ENCODE measurements around the gene MMUT.
"Not testable (repeated sequence)": the region's sequence is repeated elsewhere in the genome, so short reads cannot be mapped to it uniquely, and the experiment has no call there.

The MMUT gene

DNA sequence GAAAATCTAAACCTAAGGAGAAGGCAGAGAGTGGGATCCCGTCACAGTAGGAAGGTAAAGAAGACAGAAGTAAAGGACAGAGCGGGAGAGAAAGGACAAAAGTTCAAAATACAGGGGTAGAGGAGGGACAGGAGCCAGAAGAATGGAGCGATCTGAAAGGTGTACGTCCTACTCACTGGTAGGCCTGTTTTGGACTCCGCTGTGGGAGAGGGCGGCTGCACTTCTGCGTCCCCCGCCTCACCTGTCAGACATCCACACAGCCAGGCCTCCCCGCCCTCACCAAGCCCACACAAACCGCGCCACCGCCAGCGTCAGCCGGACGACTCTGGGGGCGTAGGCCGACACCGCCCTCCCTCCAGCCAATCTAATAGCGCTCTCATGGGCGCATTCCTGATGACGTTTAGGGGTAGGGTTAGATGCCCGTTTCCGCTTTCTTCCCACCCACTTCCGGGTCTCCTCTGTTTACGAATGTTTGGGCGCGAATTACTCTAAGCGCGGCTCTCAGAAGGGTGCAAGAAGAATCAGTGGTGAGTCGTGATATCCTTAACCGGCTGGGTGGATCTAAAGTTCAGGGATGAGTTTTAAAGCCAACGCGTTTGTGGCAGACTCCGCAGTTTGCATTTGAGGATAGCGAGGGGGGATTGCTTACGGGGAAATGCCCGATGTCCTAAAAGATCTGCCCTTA is at the start of gene MMUT, which contains the start of gene CENPQ:
TSS of gene MMUT (minus strand) at position 327 of the 685 bp plus-strand sequence. CDS start 3,787 bp downstream, outside the sequence.
TSS of gene CENPQ (plus strand) at position 444 of the 685 bp plus-strand sequence. CDS start 6,807 bp downstream, outside the sequence.
- DNase-seq, result no peak

DNA sequence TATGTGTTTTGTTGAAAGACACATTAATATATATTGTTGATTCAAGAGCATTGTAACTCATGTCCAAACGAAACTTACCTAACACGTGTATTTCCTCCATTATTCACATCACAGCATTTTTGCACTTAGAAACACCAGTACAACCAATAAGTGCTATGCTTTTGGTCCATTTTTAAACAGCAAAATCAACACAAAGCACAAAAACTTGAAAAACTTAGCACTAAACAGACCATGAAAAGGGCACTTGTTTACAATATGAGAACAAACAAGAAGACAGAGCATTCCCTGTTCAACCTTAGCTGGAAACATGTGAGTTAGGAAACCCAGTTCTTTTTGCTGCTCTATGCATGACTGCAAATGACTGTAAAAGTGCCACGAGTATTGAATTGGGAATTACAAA is 46.3 kb upstream of the MMUT start:
- DNase-seq, result no peak

DNA sequence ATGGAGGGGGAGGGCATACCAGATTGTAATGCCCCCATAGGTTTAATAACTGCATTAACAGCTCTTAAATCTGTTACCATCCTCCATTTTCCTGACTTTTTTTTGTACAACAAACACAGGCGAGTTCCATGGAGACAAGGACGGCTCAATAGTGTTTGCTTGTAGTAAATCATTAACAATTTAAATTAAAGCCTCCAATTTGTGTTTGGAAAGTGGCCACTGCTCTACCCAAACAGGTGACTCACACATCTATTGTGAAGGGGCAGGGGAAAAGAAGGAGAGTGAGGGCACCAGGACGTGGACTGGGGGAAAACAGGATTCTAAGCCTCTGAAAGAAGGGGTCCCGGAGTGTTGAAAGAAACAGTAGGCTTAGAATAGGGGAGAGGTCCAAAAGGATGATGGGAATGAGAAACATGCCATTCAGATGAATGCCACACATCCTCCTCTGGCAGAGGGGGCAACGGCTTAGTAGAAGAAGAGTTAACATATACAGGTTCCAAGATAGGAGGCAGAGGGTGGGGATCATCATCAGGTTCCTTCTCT is 43.6 kb upstream of the MMUT start:
- DNase-seq, result no peak

DNA sequence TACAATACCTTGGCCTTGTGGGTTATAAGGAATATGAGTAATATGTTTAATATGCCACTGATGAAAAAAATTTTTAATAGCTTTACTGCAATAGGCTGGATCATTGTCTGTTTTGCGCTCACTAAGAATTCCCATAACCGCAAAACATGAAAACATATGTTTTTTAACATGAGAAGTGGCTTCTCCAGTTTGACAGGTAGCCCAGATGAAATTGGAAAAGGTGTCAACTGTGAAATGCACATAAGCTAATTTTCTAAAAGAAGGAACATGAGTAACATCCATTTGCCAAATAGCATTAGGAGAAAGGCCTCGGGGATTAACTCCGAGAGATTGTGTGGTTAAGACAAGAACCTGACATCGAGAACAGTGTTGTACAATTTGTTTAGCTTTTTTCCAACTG is 41.6 kb upstream of the MMUT start:
- no peak for DNase-seq

DNA sequence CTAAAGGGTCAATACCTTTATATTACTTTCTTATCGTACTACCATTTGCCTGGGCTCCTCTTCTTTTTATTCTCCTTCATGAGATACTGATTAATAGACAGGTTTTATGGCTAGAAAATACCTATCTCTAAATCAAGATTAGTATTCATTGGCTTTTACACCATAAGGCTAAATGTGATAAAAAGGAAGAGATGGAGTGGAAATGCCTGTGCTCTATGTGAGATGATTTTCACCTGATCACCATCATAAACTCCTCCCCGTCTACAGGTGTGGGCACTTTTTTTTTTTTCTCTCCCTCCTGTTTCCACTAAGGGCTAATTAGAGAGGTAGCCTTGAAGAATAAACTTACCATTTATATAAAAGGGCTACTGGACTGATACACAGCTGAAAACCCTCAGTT is 36.6 kb upstream of the MMUT start, which contains the start of gene GLYATL3:
TSS of gene GLYATL3 (plus strand) at position 301 of the 400 bp plus-strand sequence. CDS start 12,068 bp downstream, outside the sequence.
- DNase-seq, result no peak

DNA sequence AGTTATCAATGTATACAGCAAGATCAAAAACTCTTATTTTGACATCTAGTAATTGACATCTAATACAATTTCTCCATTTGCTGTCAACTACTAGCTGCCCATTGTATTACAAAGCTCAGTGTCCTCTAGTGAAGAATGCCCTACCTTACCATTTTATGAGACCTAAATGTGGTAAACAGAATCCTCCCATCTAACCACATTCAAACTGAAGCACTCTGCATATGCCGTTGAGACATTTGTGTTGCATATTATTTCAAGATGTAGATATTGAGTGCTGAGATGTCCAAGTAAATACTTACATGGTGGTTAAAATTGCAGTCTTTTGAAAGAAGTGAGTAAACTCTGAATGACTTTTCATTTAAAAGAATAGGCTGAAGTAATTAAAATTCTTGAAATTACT is 36.1 kb upstream of the MMUT start:
- DNase-seq, result no peak

DNA sequence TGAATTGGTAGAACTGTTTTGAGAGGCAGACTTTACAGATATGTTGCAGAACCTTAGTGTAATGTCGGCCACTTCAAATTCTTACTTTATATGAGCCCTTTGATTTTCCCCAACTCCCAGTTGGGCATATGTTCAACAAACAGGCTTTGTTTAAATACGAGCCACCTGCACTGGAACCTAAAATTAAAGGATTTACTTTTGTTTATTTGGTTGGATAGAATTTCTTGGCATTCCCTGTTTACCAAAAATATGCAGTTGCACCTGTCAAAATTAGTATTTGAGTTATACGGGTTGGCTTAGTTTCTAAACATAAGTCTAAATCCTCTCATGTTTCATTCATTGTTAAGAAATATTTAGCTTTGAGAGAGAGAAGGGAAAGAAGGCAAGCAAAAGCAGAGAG is 34.3 kb upstream of the MMUT start:
- DNase-seq, result no peak

DNA sequence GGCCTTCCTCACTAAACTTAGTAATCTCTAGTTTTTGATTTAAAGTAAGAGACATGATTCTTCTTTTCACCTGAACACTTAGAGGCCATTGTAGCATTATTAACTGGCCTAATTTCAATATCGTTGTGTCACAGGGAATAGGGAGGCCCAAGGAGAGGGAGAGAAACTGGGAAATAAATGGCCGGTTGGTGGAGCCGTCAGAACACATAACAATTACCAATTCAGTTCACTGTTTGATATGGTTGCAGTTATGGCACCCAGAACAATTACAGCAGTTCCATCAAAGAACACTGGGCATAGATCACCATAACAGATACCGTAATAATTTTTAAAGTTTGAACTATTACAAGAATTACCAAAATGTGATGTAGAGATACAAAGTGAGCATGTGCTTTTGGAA is 27.6 kb upstream of the MMUT start:
- DNase-seq, result no peak

DNA sequence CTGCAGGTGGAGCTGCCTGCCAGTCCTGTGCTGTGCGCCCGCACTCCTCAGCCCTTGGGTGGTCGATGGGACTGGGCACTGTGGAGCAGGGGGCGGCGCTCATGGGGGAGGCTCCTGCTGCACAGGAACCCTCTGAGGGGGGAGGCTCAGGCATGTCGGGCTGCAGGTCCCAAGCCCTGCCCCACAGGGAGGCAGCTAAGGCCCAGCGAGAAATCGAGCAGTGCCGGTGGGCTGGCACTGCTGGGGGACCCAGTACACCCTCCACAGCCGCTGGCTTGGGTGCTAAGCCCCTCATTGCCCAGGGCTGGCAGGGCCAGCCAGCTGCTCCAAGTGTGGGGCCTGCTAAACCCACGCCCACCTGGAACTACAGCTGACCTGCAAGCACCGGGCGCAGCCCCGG is 20.3 kb upstream of the MMUT start:
- not testable (repeated sequence) for DNase-seq

DNA sequence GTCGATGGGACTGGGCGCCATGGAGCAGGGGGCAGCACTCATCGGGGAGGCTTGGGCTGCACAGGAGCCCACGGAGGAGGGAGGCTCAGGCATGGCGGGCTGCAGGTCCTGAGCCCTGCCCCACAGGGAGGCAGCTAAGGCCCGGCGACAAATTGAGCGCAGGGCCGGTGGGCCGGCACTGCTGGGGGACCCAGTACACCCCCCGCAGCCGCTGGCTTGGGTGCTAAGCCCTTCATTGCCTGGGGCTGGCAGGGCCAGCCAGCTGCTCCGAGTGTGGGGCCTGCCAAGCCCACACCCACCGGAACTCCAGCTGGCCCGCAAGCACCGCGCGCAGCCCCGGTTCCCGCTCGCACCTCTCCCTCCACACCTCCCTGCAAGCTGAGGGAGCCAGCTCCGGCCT is 18.8 kb upstream of the MMUT start:
- not testable (repeated sequence) for DNase-seq

DNA sequence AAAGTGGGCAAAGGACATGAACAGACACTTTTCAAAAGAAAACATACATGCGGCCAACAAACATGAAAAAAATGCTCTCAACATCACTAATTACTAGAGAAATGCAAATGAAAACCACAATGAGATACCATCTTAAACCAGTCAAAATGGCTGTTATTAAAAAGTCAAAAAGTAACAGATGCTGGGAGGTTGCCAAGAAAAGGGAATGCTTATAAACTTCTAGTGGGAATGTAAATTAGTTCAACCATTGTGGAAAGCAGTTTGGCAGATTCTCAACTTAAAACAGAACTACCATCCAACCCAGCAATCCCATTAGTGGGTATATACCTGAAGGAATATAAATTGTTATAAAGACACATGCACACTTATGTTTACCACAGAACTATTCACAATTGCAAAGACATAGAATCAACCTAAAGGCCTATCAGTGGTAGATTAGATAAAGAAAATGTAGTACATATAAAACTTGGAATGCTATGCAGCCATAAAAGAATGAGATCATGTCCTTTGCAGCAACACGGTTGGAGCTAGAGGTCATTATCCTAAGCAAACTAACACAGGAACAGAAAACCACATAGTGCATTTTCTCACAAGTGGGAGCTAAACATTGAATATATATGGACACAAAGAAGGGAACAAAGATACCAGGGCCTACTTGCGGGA is 16.4 kb upstream of the MMUT start:
- DNase-seq, result no peak

DNA sequence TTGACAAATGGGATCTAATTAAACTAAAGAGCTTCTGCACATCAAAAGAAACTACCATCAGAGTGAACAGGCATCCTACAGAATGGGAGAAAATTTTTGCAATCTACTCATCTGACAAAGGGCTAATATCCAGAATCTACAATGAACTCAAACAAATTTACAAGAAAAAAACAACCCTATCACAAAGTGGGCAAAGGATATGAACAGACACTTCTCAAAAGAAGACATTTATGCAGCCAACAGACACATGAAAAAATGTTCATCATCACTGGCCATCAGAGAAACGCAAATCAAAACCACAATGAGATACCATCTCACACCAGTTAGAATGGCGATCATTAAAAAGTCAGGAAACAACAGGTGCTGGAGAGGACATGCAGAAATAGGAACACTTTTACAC is 13.5 kb upstream of the MMUT start:
- not testable (repeated sequence) for DNase-seq

DNA sequence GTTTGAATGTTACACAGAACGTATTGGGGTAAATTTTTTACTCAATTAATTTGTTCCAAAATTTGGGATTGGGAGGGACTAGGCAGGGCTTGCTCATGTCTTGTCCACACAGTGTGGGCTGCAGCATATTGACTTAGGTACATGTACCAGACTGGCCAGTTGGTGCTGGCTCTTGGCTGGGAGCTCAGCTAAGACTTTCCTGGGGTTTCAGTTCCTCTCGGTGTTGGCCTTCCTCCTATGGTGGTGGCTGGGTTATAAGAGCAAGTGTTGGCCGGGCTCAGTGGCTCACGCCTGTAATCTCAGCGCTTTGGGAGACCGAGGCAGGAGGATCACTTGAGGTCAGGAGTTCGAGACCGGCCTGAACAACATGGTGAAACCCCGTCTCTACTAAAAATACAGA is 5.0 kb upstream of the MMUT start:
- no peak for DNase-seq

DNA sequence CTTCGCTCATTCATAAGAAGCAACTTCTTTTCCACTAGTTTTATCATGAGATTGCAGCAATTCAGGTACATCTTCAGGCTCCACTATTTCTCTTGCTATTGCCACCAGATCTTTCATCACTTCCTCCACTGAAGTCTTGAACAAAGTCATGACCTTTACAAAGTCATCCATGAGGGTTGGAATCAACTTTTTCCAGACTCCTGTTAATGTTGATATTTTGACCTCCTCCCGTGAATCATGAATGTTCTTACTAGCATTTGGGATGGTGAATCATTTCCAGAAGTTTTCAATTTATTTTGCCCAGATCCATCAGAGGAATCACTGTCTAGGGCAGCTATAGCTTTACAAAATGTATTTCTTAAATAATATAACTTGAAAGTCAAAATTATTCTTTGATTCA is 1.6 kb upstream of the MMUT start:
- DNase-seq, result no peak

DNA sequence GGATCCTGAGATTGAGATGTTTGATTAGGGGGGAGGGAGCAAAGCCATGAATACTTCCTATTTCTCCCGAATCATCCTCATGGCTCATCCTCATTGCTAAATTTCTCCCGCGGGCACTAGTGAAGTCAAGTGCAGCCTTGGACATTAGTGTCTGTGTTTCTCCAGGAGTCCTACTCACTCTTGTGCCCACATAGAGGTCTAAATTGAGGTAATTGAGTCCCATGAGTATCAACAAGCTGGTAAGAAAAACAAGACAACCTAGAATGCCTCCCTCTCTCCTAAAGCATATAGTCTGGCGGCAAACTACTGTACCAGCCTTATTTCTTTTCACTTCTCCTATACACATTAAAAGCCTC is 537 bp upstream of the MMUT start:
- no peak for DNase-seq

DNA sequence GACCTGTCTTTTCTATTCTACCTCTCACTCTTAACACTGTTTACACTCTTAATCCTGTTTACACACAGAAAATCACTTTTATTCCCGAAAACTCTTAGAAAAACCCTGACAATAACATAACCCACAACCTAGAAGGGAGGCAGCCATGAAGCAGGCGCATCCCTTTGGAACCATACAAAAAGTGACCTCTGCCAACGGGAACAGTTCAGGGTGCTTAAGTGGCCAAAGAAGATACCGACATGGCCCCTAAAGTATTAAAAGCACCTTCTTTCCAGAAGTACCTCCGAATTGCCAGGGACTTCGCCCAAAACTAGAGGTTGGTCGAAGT is 490 bp downstream of the MMUT start:
- DNase-seq, result no peak

DNA sequence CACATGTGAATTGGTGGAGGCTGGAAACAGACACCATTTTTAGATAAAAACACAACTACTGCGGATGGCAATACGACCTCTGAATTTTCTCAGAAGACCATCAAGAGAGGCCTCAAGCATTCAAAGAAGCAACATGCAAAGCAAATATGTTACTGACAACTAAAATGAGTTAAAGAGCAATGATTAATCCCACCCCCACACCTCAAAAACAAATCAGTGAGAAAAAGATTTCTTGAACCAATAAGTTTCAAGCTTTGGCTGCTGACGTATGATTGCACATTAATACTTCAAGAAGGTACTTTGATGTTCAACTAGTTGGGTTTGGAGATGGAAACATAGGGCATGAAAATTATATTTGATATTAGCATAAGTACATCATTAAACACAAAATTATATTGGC is 982 bp downstream of the MMUT start:
- DNase-seq, result no peak

DNA sequence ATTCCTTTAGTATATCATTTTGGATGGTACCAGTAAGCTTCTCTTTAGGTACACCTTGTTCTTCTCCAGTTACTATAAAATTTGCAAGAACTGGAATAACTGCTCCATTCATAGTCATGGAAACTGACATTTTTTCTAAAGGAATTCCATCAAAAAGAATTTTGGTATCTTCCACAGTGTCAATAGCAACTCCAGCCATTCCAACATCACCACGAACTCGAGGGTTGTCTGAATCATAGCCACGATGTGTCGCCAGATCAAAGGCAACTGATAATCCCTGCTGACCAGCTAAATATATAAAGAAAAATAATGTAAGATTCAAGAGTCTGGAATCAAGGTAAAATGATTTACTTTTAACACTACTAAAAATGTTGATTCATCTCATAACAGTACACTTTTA is 5.3 kb downstream of the MMUT start:
- DNase-seq, result no peak

DNA sequence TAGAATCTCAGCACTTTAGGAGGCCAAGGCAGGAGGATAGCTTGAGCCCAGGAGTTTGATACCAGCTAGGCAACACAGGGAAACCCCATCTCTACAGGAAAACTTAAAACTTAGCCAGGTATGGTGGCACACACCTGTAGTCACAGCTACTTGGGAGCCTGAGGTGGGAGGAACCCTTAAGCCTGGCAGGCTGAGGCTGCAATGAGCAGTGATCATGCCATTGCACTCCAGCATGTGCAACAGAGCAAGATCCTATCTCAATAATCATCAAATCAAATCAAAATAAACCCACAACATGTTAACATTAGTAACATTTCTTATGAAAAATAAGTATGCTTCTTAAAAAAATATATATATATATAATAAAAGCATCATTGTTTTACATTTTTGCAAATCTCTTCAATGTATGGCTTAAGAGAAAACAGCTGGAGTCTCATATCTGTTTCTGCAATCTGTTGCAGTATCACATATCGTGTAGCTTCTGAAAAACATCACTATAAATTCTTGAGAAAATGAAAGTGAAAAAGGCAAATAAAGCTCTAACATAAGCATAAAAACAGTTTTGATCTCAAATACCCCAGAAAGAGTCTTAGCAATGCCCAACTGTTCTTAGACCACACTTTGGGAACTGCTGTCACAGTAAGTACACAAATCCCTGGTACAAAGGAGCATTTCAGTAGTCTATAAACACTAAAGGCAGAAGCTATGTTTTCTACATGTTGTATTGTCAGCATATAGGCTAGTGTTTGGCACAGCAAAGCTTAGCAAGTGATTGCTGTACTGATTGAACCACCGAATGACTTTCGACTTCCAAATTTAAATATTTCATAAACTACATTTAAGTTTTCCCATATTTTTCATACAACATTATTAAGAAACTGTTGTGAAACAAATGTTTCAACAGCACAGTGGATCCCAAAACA is 8.0 kb downstream of the MMUT start:
- no peak for DNase-seq

DNA sequence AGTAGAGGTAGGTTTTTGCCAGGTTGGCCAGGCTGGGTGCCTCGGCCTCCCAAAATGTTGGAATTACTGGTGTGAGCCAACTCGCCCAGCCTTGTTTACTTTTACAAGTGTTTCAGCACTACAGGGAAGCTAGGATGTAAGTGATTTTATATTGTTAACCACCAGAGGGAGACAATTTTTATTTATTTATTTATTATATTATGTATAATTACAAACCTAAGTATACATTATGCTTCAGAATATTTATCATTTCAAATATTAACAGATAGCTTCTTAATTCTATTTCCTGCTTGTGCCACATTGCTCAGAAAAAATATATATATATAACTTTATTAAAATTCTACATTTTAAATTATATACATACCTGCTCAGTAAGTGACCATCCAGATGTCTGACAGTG is 9.8 kb downstream of the MMUT start:
- no peak for DNase-seq

DNA sequence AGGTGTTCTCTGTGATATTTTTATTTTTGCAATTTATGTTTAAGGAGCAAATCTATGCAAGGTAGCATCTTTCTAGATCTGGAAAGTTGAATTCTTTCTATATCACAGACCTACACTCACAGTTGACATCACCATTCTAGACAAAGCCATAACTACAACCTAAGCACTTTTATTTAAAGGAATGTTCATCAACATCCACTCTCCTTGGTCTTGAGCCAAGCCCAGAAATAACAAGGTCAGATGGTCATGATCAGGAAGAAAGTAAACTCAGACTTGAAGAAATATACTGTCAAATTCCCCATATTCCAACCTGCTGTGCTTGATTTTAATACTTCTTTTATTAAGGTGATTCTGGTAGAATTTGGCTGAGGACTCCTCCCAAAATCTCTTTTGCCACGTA is 32.2 kb downstream of the MMUT start:
- DNase-seq, result no peak

DNA sequence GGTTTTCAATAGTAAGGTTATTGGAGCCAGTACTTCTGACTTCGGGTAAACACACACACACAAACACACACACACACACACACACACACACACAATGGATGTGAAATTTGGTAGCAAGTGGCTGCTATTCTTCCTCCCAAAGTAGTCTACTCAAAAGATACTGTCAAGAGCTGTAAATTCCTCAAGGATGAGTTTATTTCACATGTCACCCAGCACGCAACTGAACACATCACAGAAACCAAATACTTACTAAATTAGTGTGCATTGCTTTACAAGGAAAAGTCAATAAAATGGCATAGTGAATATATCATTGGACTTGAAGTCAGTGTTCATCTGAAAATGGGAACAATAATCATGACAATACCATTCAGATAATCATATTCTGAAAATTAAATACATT is 32.9 kb downstream of the MMUT start:
- DNase-seq, result no peak

DNA sequence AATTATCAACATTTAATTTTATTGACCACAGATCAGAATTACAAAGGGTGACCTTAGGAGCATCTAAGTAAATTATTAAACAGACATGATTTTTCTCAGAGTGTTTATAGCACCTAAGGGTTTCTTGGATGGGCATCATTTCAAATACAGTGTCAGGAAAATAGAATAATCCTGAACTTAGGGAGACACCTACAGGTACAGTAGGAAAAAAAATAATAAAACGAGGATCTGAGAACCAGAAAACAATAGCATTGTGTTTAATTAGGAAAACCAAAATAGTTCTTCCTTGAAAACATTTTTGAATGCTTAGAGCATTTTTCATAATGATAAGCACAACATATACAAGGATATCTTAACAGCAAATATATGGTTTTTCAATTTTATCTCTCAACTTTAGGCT is 39.2 kb downstream of the MMUT start:
- no peak for DNase-seq

DNA sequence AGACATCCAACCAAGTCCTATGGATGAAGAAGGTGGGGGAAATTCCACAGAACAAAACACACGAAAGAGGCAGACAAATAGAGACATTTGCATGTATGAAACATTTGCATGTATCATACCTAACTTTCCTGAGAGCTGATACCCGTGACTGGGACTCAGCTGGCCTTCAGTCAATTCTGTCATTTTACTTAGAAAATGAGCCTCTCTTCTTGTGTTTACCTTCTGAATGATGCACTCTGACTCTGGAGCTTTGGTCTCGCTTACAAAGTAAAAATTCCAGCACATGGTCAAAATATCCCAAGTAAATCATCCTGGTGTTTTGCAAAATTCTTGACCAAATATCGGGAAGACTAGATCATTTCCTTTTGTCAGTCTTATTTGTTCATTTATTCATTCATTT is 46.9 kb downstream of the MMUT start:
- no peak for DNase-seq
